IMR-90 (cell line): ENCODE data around the gene CCNA2. TPM values are rescaled to one million over a fixed set of nuclear protein-coding genes. Genes with fewer than 3 reads are reported as not detected.

Experiments
- ATAC-seq: fragments of 200-7000 bp; cut with Tn5 transposase; 2 replicates; pipeline ENCODE4 v1.9.1; 2020; ENCODE audit warnings: low read depth, mild to moderate bottlenecking, moderate library complexity
- BruUV-seq: library from RNA; stranded (reverse); fragments of 400-500 nt; replicated peaks from 2 replicates; lab custom pipeline; 2021; lab: Mats Ljungman, UMichigan
- CTCF ChIA-PET: fragments of 300-600 bp; formaldehyde crosslinking; extraction: SDS; loops from one replicate; lab custom pipeline; 2021; ENCODE audit warnings: antibody characterized with exemption; lab: Yijun Ruan, JAX
- POLR2A ChIA-PET: fragments of 300-600 bp; sonication (Branson Sonifier 250); formaldehyde crosslinking; loops from one replicate; lab custom pipeline; 2022; ENCODE audit warnings: antibody characterized with exemption; ENCODE audit not compliant: unreplicated experiment; lab: Charles Lee
- DNase-seq: peaks from one replicate; pipeline ENCODE4 v3.0.0; 2013
- H2AFZ ChIP-seq: replicated peaks from 2 replicates; pipeline ENCODE3; 2013; ENCODE audit warnings: low read length, mild to moderate bottlenecking; ENCODE audit not compliant: poor library complexity
- H2AK5ac ChIP-seq: 2 replicates; pipeline ENCODE4 v1.6.1; 2013; ENCODE audit warnings: low read depth, low read length, inconsistent platforms
- H2AK9ac ChIP-seq: replicated peaks from 2 replicates; pipeline ENCODE3; 2013; ENCODE audit warnings: mild to moderate bottlenecking, low read depth, low read length, moderate library complexity; ENCODE audit not compliant: poor library complexity
- H2BK120ac ChIP-seq: 2 replicates; pipeline ENCODE4 v1.6.1; 2013; ENCODE audit warnings: low read depth, low read length, inconsistent platforms
- H2BK15ac ChIP-seq: 3 replicates; pipeline ENCODE4 v1.6.1; 2013; ENCODE audit warnings: low read depth, low read length, inconsistent platforms
- H2BK20ac ChIP-seq: 2 replicates; pipeline ENCODE4 v1.6.1; 2013; ENCODE audit warnings: low read depth, mild to moderate bottlenecking, inconsistent platforms, low read length, moderate library complexity
- H2BK5ac ChIP-seq: 2 replicates; pipeline ENCODE4 v1.6.1; 2013; ENCODE audit warnings: mild to moderate bottlenecking, low read depth, low read length, inconsistent platforms; ENCODE audit not compliant: poor library complexity, severe bottlenecking
- H3K14ac ChIP-seq: replicated peaks from 2 replicates; pipeline ENCODE4 v1.6.1; 2013; ENCODE audit warnings: low read depth, low read length, inconsistent platforms
- H3K18ac ChIP-seq: 2 replicates; pipeline ENCODE4 v1.6.1; 2013; ENCODE audit warnings: low read depth, low read length, control low read depth
- H3K23ac ChIP-seq: 2 replicates; pipeline ENCODE4 v1.6.1; 2013; ENCODE audit warnings: low read depth, low read length, inconsistent platforms
- H3K27ac ChIP-seq: 2 replicates; pipeline ENCODE4 v1.5.1; 2013; ENCODE audit warnings: mild to moderate bottlenecking, control low read depth, low read length; ENCODE audit not compliant: insufficient read depth
- H3K27me3 ChIP-seq: 2 replicates; pipeline ENCODE4 v1.6.1; 2013; ENCODE audit warnings: low read length; ENCODE audit not compliant: control insufficient read depth, insufficient read depth
- H3K36me3 ChIP-seq: 2 replicates; pipeline ENCODE4 v1.6.1; 2013; ENCODE audit warnings: low read length, mixed read lengths; ENCODE audit not compliant: control insufficient read depth, insufficient read depth
- H3K4ac ChIP-seq: 2 replicates; pipeline ENCODE4 v1.6.1; 2013; ENCODE audit warnings: low read depth, low read length, inconsistent platforms
- H3K4me1 ChIP-seq: 2 replicates; pipeline ENCODE4 v1.6.1; 2013; ENCODE audit warnings: low read length, mixed read lengths; ENCODE audit not compliant: control insufficient read depth, insufficient read depth
- H3K4me2 ChIP-seq: 2 replicates; pipeline ENCODE4 v1.6.1; 2013; ENCODE audit warnings: low read depth, mild to moderate bottlenecking, control low read depth, low read length, moderate library complexity
- H3K4me3 ChIP-seq: 2 replicates; pipeline ENCODE4 v1.5.1; 2013; ENCODE audit warnings: low read depth, mild to moderate bottlenecking, control low read depth, low read length, moderate library complexity; ENCODE audit not compliant: insufficient read depth
- H3K56ac ChIP-seq: 2 replicates; pipeline ENCODE4 v1.6.1; 2013; ENCODE audit warnings: low read length, inconsistent platforms; ENCODE audit not compliant: insufficient read depth; ENCODE audit errors: extremely low read depth
- H3K79me1 ChIP-seq, 2 experiments: 2 replicates each; pipeline ENCODE4 v1.6.1; 2013; ENCODE audit warnings: low read length in 2 of 2, inconsistent platforms in 1 of 2, low read depth in 1 of 2
- H3K9ac ChIP-seq: 2 replicates; pipeline ENCODE4 v1.6.1; 2013; ENCODE audit warnings: low read depth, low read length, control low read depth
- H3K9me1 ChIP-seq: 2 replicates; pipeline ENCODE4 v1.6.1; 2013; ENCODE audit warnings: low read length, inconsistent platforms; ENCODE audit not compliant: insufficient read depth
- H3K9me3 ChIP-seq: 2 replicates; pipeline ENCODE4 v1.6.1; 2013; ENCODE audit warnings: low read length; ENCODE audit not compliant: control insufficient read depth, insufficient read depth
- H4K20me1 ChIP-seq: 2 replicates; pipeline ENCODE4 v1.6.1; 2013; ENCODE audit warnings: low read length, inconsistent platforms; ENCODE audit not compliant: insufficient read depth
- H4K5ac ChIP-seq: 2 replicates; pipeline ENCODE4 v1.6.1; 2013; ENCODE audit warnings: mild to moderate bottlenecking, low read depth, low read length, control low read depth
- H4K8ac ChIP-seq, 2 experiments: 2 replicates each; pipeline ENCODE4 v1.6.1; 2013; ENCODE audit warnings: low read depth in 2 of 2, low read length in 2 of 2, control low read depth in 1 of 2, inconsistent platforms in 1 of 2
- H4K91ac ChIP-seq: 2 replicates; pipeline ENCODE4 v1.6.1; 2013; ENCODE audit warnings: low read depth, low read length, inconsistent platforms; ENCODE audit not compliant: insufficient read depth
- CHD1 ChIP-seq: IDR thresholded peaks from 2 replicates; pipeline ENCODE4 v1.6.1; 2012; ENCODE audit warnings: low read depth, low read length, improper control_type of control experiment
- MXI1 ChIP-seq: IDR thresholded peaks from 2 replicates; pipeline ENCODE4 v1.6.1; 2012; ENCODE audit warnings: low read depth, mild to moderate bottlenecking, low read length, moderate library complexity, borderline replicate concordance
- WGBS, 2 experiments: methylation state at CpG; one replicate each; pipeline versions ENCODE4 v1.1.5 to v1.1.7; 2013; ENCODE audit warnings: missing lambda C conversion rate in 2 of 2; ENCODE audit not compliant: insufficient read length in 1 of 2; ENCODE audit errors: extremely low coverage in 2 of 2; 5-methylcytosine and 5-hydroxymethylcytosine counted together
- dilution Hi-C: fragments of 300-500 bp; cut with HindIII; formaldehyde crosslinking; loops from one replicate; pipeline ENCODE4 v1.14.3; 2018; ENCODE audit warnings: low sequenced_read_pairs; ENCODE audit not compliant: unreplicated experiment
- in situ Hi-C: fragments of 300-500 bp; cut with MboI; formaldehyde crosslinking; loops from 3 replicates; pipeline ENCODE4 v1.14.3; 2019; ENCODE audit warnings: low sequenced_read_pairs, inconsistent platforms, mixed read lengths
- intact Hi-C: fragments of 100-400 bp; cut with micrococcal nuclease; formaldehyde crosslinking; loops from 2 replicates; pipeline ENCODE4 v1.10.0; 2022
- polyA plus RNA-seq, 3 experiments: library from polyadenylated mRNA; depleted of rRNA; stranded (reverse); fragments of >200 nt; gene quantifications; 2 replicates each; pipeline ENCODE4 v1.2.3, GENCODE V29; 2012; ENCODE audit warnings: low replicate concordance in 1 of 3
- total RNA-seq: library from RNA; depleted of rRNA; stranded (reverse); fragments of >200 nt; gene quantifications from 2 replicates; pipeline ENCODE4 v1.2.3, GENCODE V29; 2012

Gene CCNA2
- total and polyA plus RNA-seq, 2 of the 4 experiments (the other 2 are of a cell fraction), result 22.8 to 54.3 TPM

DNA sequence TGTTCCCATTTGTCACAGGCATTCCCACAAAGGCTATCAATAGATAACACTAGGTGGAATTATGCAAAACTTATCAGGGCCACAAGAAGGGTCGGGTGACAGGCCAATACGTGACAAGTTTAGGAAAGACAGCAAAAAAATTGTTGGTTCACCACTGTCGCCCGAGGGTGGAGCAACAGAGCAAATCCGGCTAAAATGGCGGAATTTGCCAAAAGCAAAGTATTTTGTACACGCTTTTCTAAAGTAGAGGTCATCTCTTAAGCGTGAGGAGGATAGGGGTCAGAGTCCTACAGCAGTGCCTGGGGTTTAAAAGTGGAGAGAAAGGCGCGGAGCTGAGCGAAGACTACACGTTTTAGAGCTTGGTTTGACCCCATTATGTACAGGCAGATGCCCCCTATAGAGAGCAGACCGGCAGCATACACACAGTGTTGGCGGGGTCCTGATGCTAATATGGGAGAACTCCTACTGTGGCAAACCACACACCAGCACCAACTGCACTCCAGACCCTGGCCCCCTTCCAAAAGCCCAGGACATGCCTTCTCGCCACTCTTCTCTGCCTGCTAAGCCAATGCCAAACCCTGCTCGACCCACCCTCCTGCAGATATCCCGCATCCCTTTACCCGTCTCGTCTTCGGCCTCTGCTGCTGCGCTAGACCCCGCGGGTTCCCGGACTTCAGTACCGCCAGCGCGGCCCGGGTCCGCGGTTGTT, 733 bp downstream of the CCNA2 start:
- Histone ChIP-seq H3K14ac (peak overlapping the region; percentile 73), H3K4me3 (peak overlapping the region; percentile 71), H4K91ac (peak overlapping the region; percentile 51), H3K9me3 (no peaks in the 10 kb centered on the region), H2BK120ac (peak overlapping the region; percentile 33), H4K20me1 (no peaks in the 10 kb centered on the region), H3K4me1 (peaks cover 4% of the 10 kb centered on the region), H2BK5ac (peak overlapping the region; percentile 70), H3K9me1 (no peaks in the 10 kb centered on the region), H2BK20ac (peak overlapping the region; percentile 27; the same call in 1 of the 2 replicates), H3K18ac (no peak overlapping the region), H4K8ac (peak overlapping the region; percentile 69 to 73), H4K5ac (peak overlapping the region; percentile 23; the same call in 1 of the 2 replicates), H3K23ac (peak overlapping the region; percentile 91), H3K27me3 (no peaks in the 10 kb centered on the region), H3K27ac (peak overlapping the region; percentile 69), H3K4me2 (peak overlapping the region; percentile 97), H2AFZ (peak overlapping the region; percentile 90), H2AK5ac (peak overlapping the region; percentile 40), H3K56ac (peak overlapping the region; percentile 76), H3K9ac (peak overlapping the region; percentile 84), H3K36me3 (peaks cover 2% of the 10 kb centered on the region; the same call in 1 of the 2 replicates), H3K79me1 (peaks cover 11 to 19% of the 10 kb centered on the region in 2 experiments; a peak in 3 of 4 replicates), H3K4ac (peak overlapping the region; percentile 81), H2BK15ac (peak overlapping the region; percentile 68; the same call in 1 of the 3 replicates), H2AK9ac (peak overlapping the region; percentile 82)
- intact Hi-C loops, result loop anchor here (2.0 to 10.0 kb wide), 2 partner anchors 126 to 448 kb away; partner anchors contain the start of gene ANXA5
- dilution Hi-C loops, result no loop called here
- ATAC-seq (peak; percentile 40), DNase-seq (no peak)
- no TSS peak for BruUV-seq
- 3% methylated on average over 8 of the region's 30 CpGs; no CpG with 5 or more reads in 1 of the 2 experiments for WGBS, 2 experiments
- in situ Hi-C loops, result no loop called here
- POLR2A ChIA-PET, result no interaction called here
- CTCF ChIA-PET, result interaction anchor here (0.9 kb wide), 1 partner anchor 58 kb away, joined by 3 read pairs; the partner anchor contains the start of gene SMIM43
- TF ChIP-seq MXI1 (no peak), CHD1 (0 out of 2 replicates have a peak, but pooled peaks have one; percentile 61)
